ENCODE results near the gene NAT10. TPM values are rescaled to one million over a fixed set of nuclear protein-coding genes. Genes with fewer than 3 reads are reported as not detected.
"Not testable (repeated sequence)": the region's sequence is repeated elsewhere in the genome, so short reads cannot be mapped to it uniquely, and the experiment has no call there.

Gene NAT10
- total RNA-seq, 4 donors from 2014 or later, result 41.2 to 59.8 (median 48.2) TPM

DNA sequence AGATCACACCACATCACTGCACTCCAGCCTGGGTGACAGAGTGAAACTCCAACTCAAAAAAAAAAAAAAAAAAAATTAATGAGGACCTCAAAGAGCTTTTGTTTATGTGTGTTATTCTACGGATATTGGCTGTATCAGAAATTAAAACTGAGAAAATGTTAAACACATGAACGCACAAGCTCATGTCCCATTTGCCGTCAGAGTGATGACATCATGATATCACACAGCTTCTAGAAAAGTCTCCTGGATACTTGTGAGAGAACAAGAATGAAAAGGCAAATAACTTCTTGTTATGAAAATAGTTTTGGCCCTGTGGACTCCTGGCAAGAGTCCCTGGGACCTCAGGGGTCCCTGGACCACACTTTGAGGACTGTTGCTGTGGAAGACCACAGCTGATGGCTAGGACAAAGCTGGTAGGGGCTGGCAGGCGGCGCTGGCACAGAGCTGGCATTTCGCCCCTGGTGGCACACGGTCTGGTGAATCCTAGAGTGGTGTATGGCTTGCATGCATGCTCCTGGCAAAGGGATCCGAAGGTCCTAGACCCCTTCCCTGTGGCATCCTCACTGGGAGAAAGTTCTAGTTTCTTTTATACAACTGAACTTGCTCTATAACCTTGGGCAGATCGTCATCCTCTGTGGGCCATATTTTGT lies 73.7 kb downstream of the NAT10 start:
- Histone ChIP-seq H3K27ac (no peak overlapping the region), H3K27me3 (no peaks in the 10 kb centered on the region), H3K9me3 (no peaks in the 10 kb centered on the region), H3K36me3 (no peaks in the 10 kb centered on the region), H3K4me3 (no peak overlapping the region), H3K4me1 (peaks cover 21% of the 10 kb centered on the region)
- TF ChIP-seq POLR2AphosphoS5 (IDR thresholded peaks at IDR 0.05) (no peak), POLR2A (IDR thresholded peaks at IDR 0.05) (no peak), EP300 (IDR thresholded peaks at IDR 0.05) (no peak)
- TF ChIP-seq, protein P1, sequence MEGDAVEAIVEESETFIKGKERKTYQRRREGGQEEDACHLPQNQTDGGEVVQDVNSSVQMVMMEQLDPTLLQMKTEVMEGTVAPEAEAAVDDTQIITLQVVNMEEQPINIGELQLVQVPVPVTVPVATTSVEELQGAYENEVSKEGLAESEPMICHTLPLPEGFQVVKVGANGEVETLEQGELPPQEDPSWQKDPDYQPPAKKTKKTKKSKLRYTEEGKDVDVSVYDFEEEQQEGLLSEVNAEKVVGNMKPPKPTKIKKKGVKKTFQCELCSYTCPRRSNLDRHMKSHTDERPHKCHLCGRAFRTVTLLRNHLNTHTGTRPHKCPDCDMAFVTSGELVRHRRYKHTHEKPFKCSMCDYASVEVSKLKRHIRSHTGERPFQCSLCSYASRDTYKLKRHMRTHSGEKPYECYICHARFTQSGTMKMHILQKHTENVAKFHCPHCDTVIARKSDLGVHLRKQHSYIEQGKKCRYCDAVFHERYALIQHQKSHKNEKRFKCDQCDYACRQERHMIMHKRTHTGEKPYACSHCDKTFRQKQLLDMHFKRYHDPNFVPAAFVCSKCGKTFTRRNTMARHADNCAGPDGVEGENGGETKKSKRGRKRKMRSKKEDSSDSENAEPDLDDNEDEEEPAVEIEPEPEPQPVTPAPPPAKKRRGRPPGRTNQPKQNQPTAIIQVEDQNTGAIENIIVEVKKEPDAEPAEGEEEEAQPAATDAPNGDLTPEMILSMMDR (IDR thresholded peaks at IDR 0.05), result no peak
- no peak for DNase-seq (ENCODE audit: low spot score in 2 of 2)
- 91% methylated on average over 9 of the region's 9 CpGs for WGBS

DNA sequence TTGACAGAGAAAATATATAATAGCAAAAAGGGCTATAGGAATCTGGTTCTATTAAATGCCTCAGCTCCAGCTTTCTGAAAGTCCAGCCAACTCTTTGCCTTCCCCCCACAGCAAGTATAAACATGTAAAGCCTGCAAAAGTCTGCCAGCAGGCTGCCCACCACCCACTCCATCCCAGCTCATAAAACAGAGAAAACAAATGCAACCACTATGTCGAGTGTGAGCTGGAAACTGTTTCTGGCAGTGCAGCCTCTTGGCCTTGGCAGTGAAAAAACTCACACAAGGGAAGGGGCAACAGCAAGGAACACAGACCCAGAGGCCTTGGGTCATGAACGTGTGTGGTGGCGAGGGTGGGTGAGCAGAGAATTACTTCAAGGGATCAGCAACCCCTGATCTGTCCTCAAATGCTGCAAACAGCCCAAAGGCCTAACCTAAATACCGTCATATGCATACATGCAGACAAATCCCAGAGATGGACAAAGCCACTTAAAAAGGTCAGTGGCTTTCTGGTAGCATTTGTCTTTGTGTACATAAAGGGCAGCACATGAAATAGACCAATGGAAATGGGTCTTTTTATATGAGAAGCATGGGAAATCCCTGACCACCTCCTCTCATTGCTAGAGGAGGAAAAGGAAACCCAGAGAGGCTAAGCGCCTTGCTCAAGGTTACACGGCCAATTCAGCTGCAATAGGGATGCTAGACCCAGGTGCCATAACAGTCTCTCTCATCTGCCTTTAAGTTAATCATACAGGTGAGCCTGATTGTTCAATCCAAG lies 74.8 kb downstream of the NAT10 start:
- Histone ChIP-seq H3K9me3 (no peaks in the 10 kb centered on the region), H3K4me1 (peaks cover 15% of the 10 kb centered on the region), H3K27me3 (no peaks in the 10 kb centered on the region), H3K4me3 (no peak overlapping the region), H3K36me3 (no peaks in the 10 kb centered on the region), H3K27ac (no peak overlapping the region)
- 76% methylated on average over 6 of the region's 6 CpGs for WGBS
- DNase-seq (ENCODE audit: low spot score in 2 of 2), result no peak
- TF ChIP-seq EP300 (IDR thresholded peaks at IDR 0.05) (no peak), POLR2A (IDR thresholded peaks at IDR 0.05) (no peak), POLR2AphosphoS5 (IDR thresholded peaks at IDR 0.05) (no peak)
- TF ChIP-seq, protein P1 (IDR thresholded peaks at IDR 0.05), result no peak

DNA sequence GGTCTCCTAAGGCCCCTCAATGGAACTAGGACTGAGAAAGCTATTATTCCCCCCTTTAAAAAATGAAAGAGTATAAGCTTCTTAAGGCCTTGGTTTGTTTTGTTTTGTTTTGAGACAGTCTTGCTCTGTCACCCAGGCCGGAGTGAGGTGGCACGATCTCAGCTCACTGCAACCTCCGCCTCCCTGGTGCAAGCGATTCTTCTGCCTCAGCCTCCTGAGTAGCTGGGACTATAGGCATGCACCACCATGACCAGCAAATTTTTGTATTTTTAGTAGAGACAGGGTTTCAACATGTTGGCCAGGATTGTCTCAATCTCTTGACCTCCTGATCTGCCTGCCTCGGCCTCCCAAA lies 75.4 kb downstream of the NAT10 start:
- DNase-seq (ENCODE audit: low spot score in 2 of 2); H3K9me3 ChIP-seq; H3K27me3 ChIP-seq; H3K27ac ChIP-seq; H3K4me3 ChIP-seq; H3K36me3 ChIP-seq: not testable (repeated sequence)
- H3K4me1 ChIP-seq, result peaks cover 20% of the 10 kb centered on the region
- 75% methylated on average over 5 of the region's 5 CpGs for WGBS

DNA sequence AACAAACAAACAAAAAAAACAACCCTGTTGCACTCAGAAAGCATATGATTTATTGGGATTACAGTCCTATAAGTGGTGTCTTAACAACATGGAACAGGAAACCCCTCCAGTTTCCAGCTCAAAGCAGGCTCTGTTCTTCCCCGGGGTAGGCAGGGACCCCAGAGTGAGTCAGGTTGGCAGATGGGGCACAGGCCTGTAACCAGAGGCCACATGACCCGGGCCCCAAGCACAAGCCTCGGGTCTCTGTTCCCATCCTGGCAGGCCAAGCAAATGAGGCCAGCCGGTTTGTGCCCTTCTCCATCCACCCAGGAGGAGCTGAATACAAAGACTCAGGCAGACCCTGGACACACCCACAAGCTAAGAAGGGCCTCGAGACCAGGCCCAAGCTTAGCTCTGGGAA lies 75.8 kb downstream of the NAT10 start:
- H3K4me3 ChIP-seq, result no peak overlapping the region
- H3K4me1 ChIP-seq, result peaks cover 25% of the 10 kb centered on the region
- no peak for DNase-seq (ENCODE audit: low spot score in 2 of 2)
- TF ChIP-seq POLR2A (IDR thresholded peaks at IDR 0.05), result no peak
- H3K36me3 ChIP-seq, result no peaks in the 10 kb centered on the region
- H3K27ac ChIP-seq, result peak overlapping the region; percentile 24
- no peaks in the 10 kb centered on the region for H3K27me3 ChIP-seq
- H3K9me3 ChIP-seq, result no peaks in the 10 kb centered on the region
- 84% methylated on average over 5 of the region's 5 CpGs for WGBS

DNA sequence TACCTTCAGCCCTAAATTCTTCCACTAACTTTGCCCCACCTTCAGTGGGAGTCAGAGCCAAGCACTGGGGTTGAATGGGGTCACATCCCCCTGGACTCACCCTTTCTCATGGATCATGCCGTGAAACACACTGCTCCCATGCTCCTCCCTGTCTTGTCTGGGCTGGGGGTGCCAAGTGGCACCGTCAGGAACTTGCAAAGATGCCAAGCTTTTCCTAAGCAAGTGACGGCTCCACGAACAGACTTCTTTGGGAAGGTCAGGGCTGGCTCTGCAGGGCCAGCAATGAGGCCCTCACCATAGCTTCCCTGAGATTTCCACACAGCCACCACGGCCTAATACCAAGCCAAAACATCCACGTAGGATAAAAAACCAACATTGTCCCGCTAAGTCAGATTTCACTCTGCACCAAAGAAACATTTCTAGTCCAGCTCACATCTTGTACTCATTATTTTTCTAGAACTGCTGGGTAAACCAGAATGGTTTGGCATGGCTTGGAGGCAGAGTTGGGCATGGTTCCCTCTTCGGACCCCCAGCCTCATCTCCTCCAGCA lies 76.5 kb downstream of the NAT10 start:
- TF ChIP-seq EP300 (IDR thresholded peaks at IDR 0.05), result no peak
- TF ChIP-seq, protein P1 (IDR thresholded peaks at IDR 0.05), result no peak
- Histone ChIP-seq H3K27me3 (no peaks in the 10 kb centered on the region), H3K27ac (peak overlapping the region; percentile 24), H3K36me3 (no peaks in the 10 kb centered on the region), H3K4me1 (peaks cover 31% of the 10 kb centered on the region), H3K4me3 (no peak overlapping the region), H3K9me3 (no peaks in the 10 kb centered on the region)
- WGBS, result 64% methylated on average over 8 of the region's 8 CpGs
- DNase-seq (ENCODE audit: low spot score in 2 of 2), result no peak

DNA sequence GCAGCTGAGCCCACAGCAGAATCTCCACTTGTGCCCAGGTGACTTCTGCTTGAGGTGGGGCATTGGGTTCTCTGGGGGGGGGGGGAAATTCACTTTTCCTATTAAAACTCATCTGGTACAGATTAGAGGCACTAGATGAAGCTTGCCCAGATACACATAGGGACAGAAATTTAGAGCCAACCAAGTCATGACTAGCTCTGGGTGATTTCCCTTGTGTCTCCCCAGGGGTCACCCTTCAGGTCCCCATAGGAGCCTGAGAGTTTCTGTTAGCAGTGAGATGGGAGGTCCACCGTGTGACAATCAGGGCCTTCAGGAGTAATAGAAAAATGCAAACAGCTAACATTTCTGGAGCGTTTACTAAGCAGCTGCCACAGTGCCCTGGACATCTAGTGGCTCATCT lies 77.0 kb downstream of the NAT10 start:
- WGBS, result 70% methylated on average over 2 of the region's 2 CpGs
- Histone ChIP-seq H3K9me3 (no peaks in the 10 kb centered on the region), H3K4me3 (no peak overlapping the region), H3K27me3 (no peaks in the 10 kb centered on the region), H3K4me1 (peaks cover 31% of the 10 kb centered on the region), H3K27ac (no peak overlapping the region), H3K36me3 (no peaks in the 10 kb centered on the region)
- DNase-seq (ENCODE audit: low spot score in 2 of 2), result no peak
- TF ChIP-seq POLR2A (IDR thresholded peaks at IDR 0.05), result no peak
- no peak for TF ChIP-seq POLR2AphosphoS5 (IDR thresholded peaks at IDR 0.05)
- TF ChIP-seq EP300 (IDR thresholded peaks at IDR 0.05), result no peak
- TF ChIP-seq, protein P1 (IDR thresholded peaks at IDR 0.05), result no peak

All from suprapubic skin (tissue), 4 donors.